Heart left ventricle (tissue), 16 donors: ENCODE results near the gene HPSE2. TPM values are rescaled to one million over a fixed set of nuclear protein-coding genes. Genes with fewer than 3 reads are reported as not detected.

Experiments used
- ATAC-seq, 4 donors: fragments of 200-7000 bp; cut with Tn5 transposase; one replicate each; pipeline ENCODE4 v1.9.1; 2020 to 2022; ENCODE audit warnings: moderate library complexity in 4 of 4, mild to moderate bottlenecking in 3 of 4, moderate number of reproducible peaks in 1 of 4
- DNase-seq, 5 donors: peaks; one replicate each; pipeline ENCODE4 v3.0.0-alpha.2; 2020
- H3K27ac ChIP-seq, 12 donors: fragments of 200-600 bp; sonication (generic) in 4 of 12; one replicate each; pipeline versions ENCODE4 v1.5.0 to v1.8.0; 2016 to 2022; ENCODE audit warnings: mild to moderate bottlenecking in 2 of 12
- H3K27me3 ChIP-seq, 9 donors: fragments of 200-600 bp; sonication (generic) in 2 of 9; one replicate each; pipeline versions ENCODE4 v1.5.1 to v1.8.0; 2016 to 2022; ENCODE audit warnings: mild to moderate bottlenecking in 3 of 9
- H3K36me3 ChIP-seq, 9 donors: fragments of 200-600 bp; sonication (generic) in 2 of 9; one replicate each; pipeline versions ENCODE4 v1.5.0 to v1.8.0; 2018 to 2022; ENCODE audit warnings: mild to moderate bottlenecking in 2 of 9
- H3K4me1 ChIP-seq, 12 donors: fragments of 200-600 bp; sonication (generic) in 4 of 12; one replicate each; pipeline versions ENCODE4 v1.5.0 to v1.8.0; 2016 to 2022; ENCODE audit warnings: mild to moderate bottlenecking in 3 of 12
- H3K4me3 ChIP-seq, 12 donors: fragments of 200-600 bp; sonication (generic) in 4 of 12; one replicate each; pipeline versions ENCODE4 v1.5.0 to v1.8.0; 2017 to 2022; ENCODE audit warnings: mild to moderate bottlenecking in 9 of 12, moderate library complexity in 4 of 12
- H3K9me3 ChIP-seq, 12 donors: fragments of 200-600 bp; sonication (generic) in 4 of 12; one replicate each; pipeline versions ENCODE4 v1.5.0 to v1.8.0; 2016 to 2022; ENCODE audit warnings: mild to moderate bottlenecking in 1 of 12
- POLR2A ChIP-seq, 2 donors: fragments of 450-650 bp; IDR thresholded peaks; one replicate each; pipeline ENCODE4 v1.6.1; 2017; ENCODE audit warnings: antibody characterized with exemption in 2 of 2, mild to moderate bottlenecking in 2 of 2, moderate library complexity in 2 of 2
- WGBS, 4 donors: extraction: QIAGEN DNeasy Blood & Tissue Kit in 2 of 4; methylation state at CpG; one replicate each; pipeline versions ENCODE4 v1.1.5 to v1.1.7; 2013 to 2018; 5-methylcytosine and 5-hydroxymethylcytosine counted together
- intact Hi-C, 10 donors: fragments of 100-400 bp; cut with DNase I; formaldehyde crosslinking; loops; one replicate each; pipeline versions ENCODE4 v1.11.1 to v1.14.2; 2022
- polyA plus RNA-seq, 2 donors: library from polyadenylated mRNA; stranded (reverse); fragments of 200-250 nt; gene quantifications; one replicate each; pipeline ENCODE4 v1.2.3, GENCODE V29; 2013
- total RNA-seq, 9 donors: library from RNA; depleted of rRNA in 2 of 9; stranded (reverse); fragments of >200 nt in 2 of 9; fragmentation: NEBNext Ultra II Directional in 3 of 9; extraction: Animal tissue kit (Norgen Biotek cat#: 25700) in 3 of 9; gene quantifications; one replicate each; pipeline versions ENCODE4 v1.1.0 to v1.2.4, GENCODE V29; 2016 to 2023
- TF ChIP-seq, protein P1 (sequence below), 12 donors: fragments of 200-600 bp; sonication (generic) in 4 of 12; IDR thresholded peaks; one replicate each; pipeline versions ENCODE4 v1.5.0 to v1.8.0; 2018 to 2022; ENCODE audit warnings: antibody characterized with exemption in 12 of 12, mild to moderate bottlenecking in 5 of 12
- donor health status: ischemic (EF 13 %, LVEDD 7.1; RV severe dilation, severe dysfunction).
- donor health status: healthy with polysubstance abuse.
- donor health status: DM: no; HTN: yes; CAD: no.
- donor health status: DM: no; HTN: no; CAD: no.
- donor health status: ischemic (EF 25% LVEDD 6.9; RV normal size, moderate dysfunction).
- donor health status: ischemic (EF 25% LVEDD 5.7; RV mildly dilated, moderate dysfunction).
- donor health status: healthy.
- donor health status: DM: yes; HTN: yes; CAD: no.
- donor health status: ischemic (EF 35%, LVEDD 5.7; RV mildly dilated, moderate dysfunction).
- donor health status: nonischemic (EF 11% LVEDD 7.7; RV severe dilation, severe dysfunction).
- donor health status: DM: yes; HTN: yes; CAD: no.
- donor health status: PGD.
- donor health status: ischemic (EF 29% LVEDD 5.4; RV normal size, mild dysfunction).
- donor health status: nonischemic (EF 23%, LVEDD 6.1; RV moderate dilation, normal function).

Gene HPSE2
- total and polyA plus RNA-seq, 11 donors, result 0.06 to 0.18 (median 0.12) TPM; not detected in 3

DNA sequence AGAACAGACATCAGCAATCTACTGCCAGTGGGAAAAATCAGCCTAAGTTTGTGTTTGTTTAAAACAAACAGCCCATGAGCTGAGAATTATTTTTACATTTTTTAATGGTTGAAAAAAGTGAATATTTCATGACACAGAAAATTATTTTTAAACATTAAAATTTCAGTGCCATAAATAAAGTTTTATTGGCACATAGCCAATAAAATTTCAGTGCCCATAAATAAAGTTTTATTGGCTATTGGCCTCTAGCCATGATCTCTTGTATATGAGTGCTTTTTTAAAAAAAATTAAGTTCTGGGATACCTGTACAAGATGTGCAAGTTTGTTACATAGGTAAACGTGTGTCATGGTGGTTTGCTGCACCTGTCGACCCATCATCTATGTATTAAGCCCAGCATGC, 305.9 kb downstream of the HPSE2 start:
- WGBS, 4 donors, result 80 to 94% (median 92%) methylated on average over 2 of the region's 2 CpGs
- no peak for DNase-seq
- Histone ChIP-seq H3K27me3 (no peaks in the 10 kb centered on the region), H3K4me1 (no peaks in the 10 kb centered on the region), H3K9me3 (peaks cover 0 to 24% (median 6%) of the 10 kb centered on the region in 12 donors), H3K36me3 (no peaks in the 10 kb centered on the region), H3K4me3 (no peak overlapping the region), H3K27ac (no peak overlapping the region)
- TF ChIP-seq, protein P1, sequence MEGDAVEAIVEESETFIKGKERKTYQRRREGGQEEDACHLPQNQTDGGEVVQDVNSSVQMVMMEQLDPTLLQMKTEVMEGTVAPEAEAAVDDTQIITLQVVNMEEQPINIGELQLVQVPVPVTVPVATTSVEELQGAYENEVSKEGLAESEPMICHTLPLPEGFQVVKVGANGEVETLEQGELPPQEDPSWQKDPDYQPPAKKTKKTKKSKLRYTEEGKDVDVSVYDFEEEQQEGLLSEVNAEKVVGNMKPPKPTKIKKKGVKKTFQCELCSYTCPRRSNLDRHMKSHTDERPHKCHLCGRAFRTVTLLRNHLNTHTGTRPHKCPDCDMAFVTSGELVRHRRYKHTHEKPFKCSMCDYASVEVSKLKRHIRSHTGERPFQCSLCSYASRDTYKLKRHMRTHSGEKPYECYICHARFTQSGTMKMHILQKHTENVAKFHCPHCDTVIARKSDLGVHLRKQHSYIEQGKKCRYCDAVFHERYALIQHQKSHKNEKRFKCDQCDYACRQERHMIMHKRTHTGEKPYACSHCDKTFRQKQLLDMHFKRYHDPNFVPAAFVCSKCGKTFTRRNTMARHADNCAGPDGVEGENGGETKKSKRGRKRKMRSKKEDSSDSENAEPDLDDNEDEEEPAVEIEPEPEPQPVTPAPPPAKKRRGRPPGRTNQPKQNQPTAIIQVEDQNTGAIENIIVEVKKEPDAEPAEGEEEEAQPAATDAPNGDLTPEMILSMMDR (IDR thresholded peaks at IDR 0.05), result no peak
- no peak for TF ChIP-seq POLR2A (IDR thresholded peaks at IDR 0.05)
- ATAC-seq, result no peak
- intact Hi-C loops, result no loop called here

DNA sequence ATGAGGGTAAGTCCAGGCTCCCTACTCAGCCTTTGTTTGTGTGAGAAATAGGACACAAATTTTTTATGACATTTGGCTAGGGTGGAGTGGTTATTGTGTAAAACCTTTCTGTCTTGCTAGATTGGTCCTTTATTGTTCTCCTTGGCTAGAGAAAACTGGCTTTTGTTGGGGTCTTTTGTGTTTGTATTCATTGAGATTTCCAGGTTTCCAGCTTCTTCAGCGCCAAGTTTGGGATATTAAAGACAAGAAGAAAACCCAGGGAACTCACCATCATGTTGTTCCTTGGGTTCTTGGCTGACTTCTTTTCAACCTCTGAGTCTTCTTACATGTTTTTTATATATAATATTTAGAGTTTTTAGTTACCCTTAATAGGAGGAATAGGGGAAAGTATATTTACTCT, 310.0 kb downstream of the HPSE2 start:
- Histone ChIP-seq H3K27ac (no peak overlapping the region), H3K4me1 (no peaks in the 10 kb centered on the region), H3K4me3 (no peak overlapping the region), H3K36me3 (no peaks in the 10 kb centered on the region), H3K9me3 (no peaks in the 10 kb centered on the region), H3K27me3 (no peaks in the 10 kb centered on the region)
- intact Hi-C loops, result no loop called here
- ATAC-seq (no peak), DNase-seq (no peak)
- TF ChIP-seq, protein P1 (IDR thresholded peaks at IDR 0.05), result no peak
- no peak for TF ChIP-seq POLR2A (IDR thresholded peaks at IDR 0.05)
- WGBS, 4 donors, result 81 to 95% (median 88%) methylated on average over 1 of the region's 1 CpG

DNA sequence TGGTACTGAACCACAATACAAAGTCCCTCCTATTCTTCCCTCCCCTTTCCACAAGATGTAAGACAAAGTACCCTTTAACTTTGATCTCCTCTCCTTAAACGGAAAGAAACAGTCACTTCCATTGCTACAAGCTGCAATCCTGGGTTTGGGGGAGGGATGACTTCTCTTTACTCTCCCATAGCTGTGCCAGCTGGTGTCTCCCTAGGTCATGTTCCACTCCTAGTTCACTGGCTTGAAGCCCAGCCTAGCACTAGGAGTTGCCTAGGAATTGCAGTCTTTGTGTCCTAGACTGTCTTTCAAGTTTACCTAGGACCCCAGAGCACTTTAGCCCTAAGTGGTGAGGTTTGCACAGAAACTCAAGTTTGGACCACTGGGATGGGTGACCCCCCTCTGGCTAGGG, 311.1 kb downstream of the HPSE2 start:
- H3K4me3 ChIP-seq, result no peak overlapping the region
- no peaks in the 10 kb centered on the region for H3K9me3 ChIP-seq
- 58 to 69% (median 63%) methylated on average over 1 of the region's 1 CpG for WGBS, 4 donors
- ATAC-seq (peak in 1 of 4 donors; percentile 39), DNase-seq (peak in 1 of 5 donors; percentile 30)
- no peak overlapping the region for H3K27ac ChIP-seq
- H3K4me1 ChIP-seq, result no peaks in the 10 kb centered on the region
- TF ChIP-seq, protein P1 (IDR thresholded peaks at IDR 0.05), result no peak
- H3K27me3 ChIP-seq, result no peaks in the 10 kb centered on the region
- no peaks in the 10 kb centered on the region for H3K36me3 ChIP-seq
- intact Hi-C loops, result no loop called here

DNA sequence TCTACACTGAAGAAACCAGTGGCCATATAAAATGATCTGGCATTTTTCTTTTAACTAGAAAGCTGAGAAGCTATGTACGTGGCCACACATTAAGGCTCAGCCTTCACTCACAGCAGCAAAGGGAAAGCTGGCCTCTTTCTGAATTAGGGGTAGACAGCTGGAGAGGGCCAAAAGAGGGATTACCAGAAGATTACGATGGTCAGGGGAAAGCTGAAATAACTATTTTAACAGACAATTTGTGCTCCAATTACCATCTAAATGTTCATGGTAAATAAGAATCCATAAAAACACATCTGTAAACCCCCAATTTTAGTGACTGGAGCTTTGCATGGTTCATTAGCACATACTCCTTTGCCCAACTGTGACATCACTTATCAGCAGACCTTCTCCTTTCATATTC, 314.3 kb downstream of the HPSE2 start:
- DNase-seq (no peak), ATAC-seq (peak in 2 of 4 donors; percentile 30 to 44)
- Histone ChIP-seq H3K4me3 (no peak overlapping the region), H3K27me3 (no peaks in the 10 kb centered on the region), H3K4me1 (no peaks in the 10 kb centered on the region), H3K9me3 (no peaks in the 10 kb centered on the region), H3K27ac (peak overlapping the region in 2 of 12 donors; percentile 6 to 17), H3K36me3 (no peaks in the 10 kb centered on the region)
- no peak for TF ChIP-seq POLR2A (IDR thresholded peaks at IDR 0.05)
- TF ChIP-seq, protein P1 (IDR thresholded peaks at IDR 0.05), result no peak
- intact Hi-C loops, result no loop called here
- WGBS, 4 donors, result 65 to 73% (median 68%) methylated on average over 2 of the region's 2 CpGs
